Measurements from ENCODE around the gene HOXD10.

Gene HOXD10

GRCh38 chr2:176115883-176116813 is at the start of gene HOXD10:
Gene HOXD10 (plus strand): TSS chr2:176116778. CDS start chr2:176116834, 56 bp downstream.
- Histone ChIP-seq H3K4me3 (ENCODE audit: low read depth in 1 of 5, low read length in 5 of 5) (peak within 1 kb of the TSS in 3 of 5 donors; percentile 32 to 48 (median 45)), H3K36me3 (ENCODE audit: control insufficient read depth in 5 of 5, insufficient read depth in 5 of 5, low read length in 5 of 5) (no peaks in the 10 kb centered on the region), H3K9me3 (ENCODE audit: control insufficient read depth in 5 of 5, low read length in 5 of 5) (no peaks in the 10 kb centered on the region), H3K4me1 (ENCODE audit: control insufficient read depth in 5 of 5, insufficient read depth in 5 of 5, low read length in 5 of 5) (peaks cover 0 to 16% (median 9%) of the 10 kb centered on the region in 5 donors), H3K27ac (ENCODE audit: low read depth, low read length) (no peak within 1 kb of the TSS), H3K9ac (ENCODE audit: low read length in 5 of 5) (no peak within 1 kb of the TSS), H3K27me3 (ENCODE audit: control insufficient read depth in 5 of 5, insufficient read depth in 4 of 5, low read length in 5 of 5) (peaks cover 76 to 96% (median 88%) of the 10 kb centered on the region in 5 donors)

GRCh38 chr2:176067589-176068418 is 48.8 kb upstream of the HOXD10 start:
- H3K4me1 ChIP-seq (ENCODE audit: control insufficient read depth in 5 of 5, insufficient read depth in 5 of 5, low read length in 5 of 5), result peaks cover 0 to 31% (median 27%) of the 10 kb centered on the region in 5 donors
- H3K27me3 ChIP-seq (ENCODE audit: control insufficient read depth in 5 of 5, insufficient read depth in 4 of 5, low read length in 5 of 5), result peaks cover 50 to 82% (median 68%) of the 10 kb centered on the region in 5 donors
- peak overlapping the region; percentile 51 to 72 (median 62) for H3K4me3 ChIP-seq (ENCODE audit: low read depth in 1 of 5, low read length in 5 of 5)
- H3K27ac ChIP-seq (ENCODE audit: low read depth, low read length), result no peak overlapping the region
- no peaks in the 10 kb centered on the region for H3K9me3 ChIP-seq (ENCODE audit: control insufficient read depth in 5 of 5, low read length in 5 of 5)
- H3K9ac ChIP-seq (ENCODE audit: low read length in 5 of 5), result peak overlapping the region in 1 of 5 donors; percentile 36
- H3K36me3 ChIP-seq (ENCODE audit: control insufficient read depth in 5 of 5, insufficient read depth in 5 of 5, low read length in 5 of 5), result no peaks in the 10 kb centered on the region

- Histone ChIP-seq H3K27ac (ENCODE audit: low read depth, low read length) (no peak overlapping the region), H3K27me3 (ENCODE audit: control insufficient read depth in 5 of 5, insufficient read depth in 4 of 5, low read length in 5 of 5) (peaks cover 56 to 85% (median 75%) of the 10 kb centered on the region in 5 donors), H3K9me3 (ENCODE audit: control insufficient read depth in 5 of 5, low read length in 5 of 5) (no peaks in the 10 kb centered on the region), H3K9ac (ENCODE audit: low read length in 5 of 5) (no peak overlapping the region), H3K36me3 (ENCODE audit: control insufficient read depth in 5 of 5, insufficient read depth in 5 of 5, low read length in 5 of 5) (no peaks in the 10 kb centered on the region), H3K4me3 (ENCODE audit: low read depth in 1 of 5, low read length in 5 of 5) (peak overlapping the region in 4 of 5 donors; percentile 15 to 66 (median 28)), H3K4me1 (ENCODE audit: control insufficient read depth in 5 of 5, insufficient read depth in 5 of 5, low read length in 5 of 5) (peaks cover 0 to 35% (median 27%) of the 10 kb centered on the region in 5 donors)
Measured at GRCh38 chr2:176068419-176068832, 48.2 kb upstream of the HOXD10 start.

GRCh38 chr2:176071330-176072291 is 45.0 kb upstream of the HOXD10 start:
- Histone ChIP-seq H3K9me3 (ENCODE audit: control insufficient read depth in 5 of 5, low read length in 5 of 5) (peaks cover 0 to 3% (median 0%) of the 10 kb centered on the region in 5 donors), H3K4me3 (ENCODE audit: low read depth in 1 of 5, low read length in 5 of 5) (no peak overlapping the region), H3K27me3 (ENCODE audit: control insufficient read depth in 5 of 5, insufficient read depth in 4 of 5, low read length in 5 of 5) (peaks cover 78 to 100% (median 95%) of the 10 kb centered on the region in 5 donors), H3K36me3 (ENCODE audit: control insufficient read depth in 5 of 5, insufficient read depth in 5 of 5, low read length in 5 of 5) (no peaks in the 10 kb centered on the region), H3K27ac (ENCODE audit: low read depth, low read length) (no peak overlapping the region), H3K9ac (ENCODE audit: low read length in 5 of 5) (no peak overlapping the region), H3K4me1 (ENCODE audit: control insufficient read depth in 5 of 5, insufficient read depth in 5 of 5, low read length in 5 of 5) (peaks cover 0 to 35% (median 26%) of the 10 kb centered on the region in 5 donors)

- H3K9me3 ChIP-seq (ENCODE audit: control insufficient read depth in 5 of 5, low read length in 5 of 5), result peaks cover 0 to 3% (median 0%) of the 10 kb centered on the region in 5 donors
- no peak overlapping the region for H3K4me3 ChIP-seq (ENCODE audit: low read depth in 1 of 5, low read length in 5 of 5)
- H3K36me3 ChIP-seq (ENCODE audit: control insufficient read depth in 5 of 5, insufficient read depth in 5 of 5, low read length in 5 of 5), result no peaks in the 10 kb centered on the region
- peaks cover 0 to 29% (median 19%) of the 10 kb centered on the region in 5 donors for H3K4me1 ChIP-seq (ENCODE audit: control insufficient read depth in 5 of 5, insufficient read depth in 5 of 5, low read length in 5 of 5)
- no peak overlapping the region for H3K27ac ChIP-seq (ENCODE audit: low read depth, low read length)
- H3K9ac ChIP-seq (ENCODE audit: low read length in 5 of 5), result no peak overlapping the region
- peaks cover 74 to 99% (median 94%) of the 10 kb centered on the region in 5 donors for H3K27me3 ChIP-seq (ENCODE audit: control insufficient read depth in 5 of 5, insufficient read depth in 4 of 5, low read length in 5 of 5)
Measured at GRCh38 chr2:176072292-176072669, 44.3 kb upstream of the HOXD10 start.

- Histone ChIP-seq H3K4me3 (ENCODE audit: low read depth in 1 of 5, low read length in 5 of 5) (no peak overlapping the region), H3K9ac (ENCODE audit: low read length in 5 of 5) (no peak overlapping the region), H3K27ac (ENCODE audit: low read depth, low read length) (no peak overlapping the region), H3K27me3 (ENCODE audit: control insufficient read depth in 5 of 5, insufficient read depth in 4 of 5, low read length in 5 of 5) (peaks cover 70 to 94% (median 87%) of the 10 kb centered on the region in 5 donors), H3K36me3 (ENCODE audit: control insufficient read depth in 5 of 5, insufficient read depth in 5 of 5, low read length in 5 of 5) (no peaks in the 10 kb centered on the region), H3K9me3 (ENCODE audit: control insufficient read depth in 5 of 5, low read length in 5 of 5) (peaks cover 0 to 3% (median 0%) of the 10 kb centered on the region in 5 donors), H3K4me1 (ENCODE audit: control insufficient read depth in 5 of 5, insufficient read depth in 5 of 5, low read length in 5 of 5) (peaks cover 0 to 19% (median 10%) of the 10 kb centered on the region in 5 donors)
Measured at GRCh38 chr2:176072951-176073904, 43.4 kb upstream of the HOXD10 start.

- Histone ChIP-seq H3K9me3 (ENCODE audit: control insufficient read depth in 5 of 5, low read length in 5 of 5) (peaks cover 0 to 7% (median 0%) of the 10 kb centered on the region in 5 donors), H3K27ac (ENCODE audit: low read depth, low read length) (no peak overlapping the region), H3K4me3 (ENCODE audit: low read depth in 1 of 5, low read length in 5 of 5) (no peak overlapping the region), H3K9ac (ENCODE audit: low read length in 5 of 5) (no peak overlapping the region), H3K4me1 (ENCODE audit: control insufficient read depth in 5 of 5, insufficient read depth in 5 of 5, low read length in 5 of 5) (peaks cover 0 to 23% (median 13%) of the 10 kb centered on the region in 5 donors), H3K27me3 (ENCODE audit: control insufficient read depth in 5 of 5, insufficient read depth in 4 of 5, low read length in 5 of 5) (peaks cover 72 to 93% (median 87%) of the 10 kb centered on the region in 5 donors), H3K36me3 (ENCODE audit: control insufficient read depth in 5 of 5, insufficient read depth in 5 of 5, low read length in 5 of 5) (no peaks in the 10 kb centered on the region)
Measured at GRCh38 chr2:176074919-176075425, 41.6 kb upstream of the HOXD10 start.

GRCh38 chr2:176075481-176075880 is 41.1 kb upstream of the HOXD10 start:
- Histone ChIP-seq H3K4me3 (ENCODE audit: low read depth in 1 of 5, low read length in 5 of 5) (no peak overlapping the region), H3K9ac (ENCODE audit: low read length in 5 of 5) (no peak overlapping the region), H3K27me3 (ENCODE audit: control insufficient read depth in 5 of 5, insufficient read depth in 4 of 5, low read length in 5 of 5) (peaks cover 72 to 89% (median 84%) of the 10 kb centered on the region in 5 donors), H3K36me3 (ENCODE audit: control insufficient read depth in 5 of 5, insufficient read depth in 5 of 5, low read length in 5 of 5) (no peaks in the 10 kb centered on the region), H3K4me1 (ENCODE audit: control insufficient read depth in 5 of 5, insufficient read depth in 5 of 5, low read length in 5 of 5) (peaks cover 0 to 27% (median 14%) of the 10 kb centered on the region in 5 donors), H3K27ac (ENCODE audit: low read depth, low read length) (no peak overlapping the region), H3K9me3 (ENCODE audit: control insufficient read depth in 5 of 5, low read length in 5 of 5) (peaks cover 0 to 7% (median under 1%) of the 10 kb centered on the region in 5 donors)
